Liver (tissue), 9 donors: ENCODE results near the gene MBD6. TPM values are rescaled to one million over a fixed set of nuclear protein-coding genes. Genes with fewer than 3 reads are reported as not detected.

ENCODE experiments used
- DNase-seq: peaks from one replicate; pipeline ENCODE4 v3.0.0-alpha.2; 2017; ENCODE audit warnings: low spot score
- H3K27ac ChIP-seq, 2 donors: one replicate each; pipeline ENCODE4 v1.7.0; 2013; ENCODE audit warnings: inconsistent platforms in 2 of 2, low read length in 2 of 2, control low read depth in 1 of 2, low read depth in 1 of 2, mild to moderate bottlenecking in 1 of 2
- H3K27me3 ChIP-seq, 4 donors: one replicate each; pipeline versions ENCODE4 v1.6.1 to v1.7.0; 2013; ENCODE audit warnings: low read length in 3 of 4, inconsistent platforms in 1 of 4, mild to moderate bottlenecking in 1 of 4, moderate library complexity in 1 of 4; ENCODE audit not compliant: control insufficient read depth in 4 of 4, insufficient read depth in 4 of 4
- H3K36me3 ChIP-seq, 4 donors: one replicate each; pipeline versions ENCODE4 v1.6.1 to v1.7.0; 2013; ENCODE audit warnings: low read length in 3 of 4, mild to moderate bottlenecking in 3 of 4, low read depth in 1 of 4, moderate library complexity in 1 of 4; ENCODE audit not compliant: control insufficient read depth in 4 of 4, insufficient read depth in 3 of 4
- H3K4me1 ChIP-seq, 4 donors: one replicate each; pipeline versions ENCODE4 v1.6.1 to v1.7.0; 2013; ENCODE audit warnings: low read length in 3 of 4, mild to moderate bottlenecking in 3 of 4, moderate library complexity in 1 of 4; ENCODE audit not compliant: control insufficient read depth in 4 of 4, insufficient read depth in 4 of 4
- H3K4me3 ChIP-seq, 3 donors: one replicate each; pipeline versions ENCODE4 v1.6.1 to v1.7.0; 2013; ENCODE audit warnings: low read length in 3 of 3, control low read depth in 1 of 3, low read depth in 1 of 3, mild to moderate bottlenecking in 1 of 3
- H3K9ac ChIP-seq, 2 donors: one replicate each; pipeline ENCODE4 v1.7.0; 2013; ENCODE audit warnings: low read length in 2 of 2, mild to moderate bottlenecking in 2 of 2, moderate library complexity in 2 of 2, control low read depth in 1 of 2, low read depth in 1 of 2
- H3K9me3 ChIP-seq, 4 donors: one replicate each; pipeline versions ENCODE4 v1.6.1 to v1.7.0; 2013; ENCODE audit warnings: low read length in 3 of 4; ENCODE audit not compliant: control insufficient read depth in 4 of 4
- FOXA2 ChIP-seq: IDR thresholded peaks from 2 replicates; pipeline ENCODE4 v1.6.1; 2016; ENCODE audit warnings: antibody characterized with exemption
- GABPA ChIP-seq, 2 donors: IDR thresholded peaks in 1 of 2; conservative IDR thresholded peaks in 1 of 2; 2 replicates each; pipeline ENCODE4 v1.6.1; 2016; ENCODE audit warnings: antibody characterized with exemption in 2 of 2, mild to moderate bottlenecking in 1 of 2, moderate library complexity in 1 of 2
- HNF4A ChIP-seq, 2 donors: conservative IDR thresholded peaks; 2 replicates each; pipeline ENCODE4 v1.6.1; 2016; ENCODE audit warnings: antibody characterized with exemption in 2 of 2, mild to moderate bottlenecking in 2 of 2
- RAD21 ChIP-seq, 2 donors: IDR thresholded peaks; 2 replicates each; pipeline ENCODE4 v1.6.1; 2016; ENCODE audit warnings: antibody characterized with exemption in 2 of 2, mild to moderate bottlenecking in 2 of 2
- RXRA ChIP-seq, 2 donors: IDR thresholded peaks; 2 replicates each; pipeline ENCODE4 v1.6.1; 2017 to 2018; ENCODE audit warnings: antibody characterized with exemption in 2 of 2, mild to moderate bottlenecking in 1 of 2
- SP1 ChIP-seq: IDR thresholded peaks from 2 replicates; pipeline ENCODE4 v1.6.1; 2018; ENCODE audit warnings: antibody characterized with exemption, mild to moderate bottlenecking
- YY1 ChIP-seq: IDR thresholded peaks from 2 replicates; pipeline ENCODE4 v1.6.1; 2016; ENCODE audit warnings: antibody characterized with exemption, mild to moderate bottlenecking
- WGBS: extraction: QIAGEN DNeasy Blood & Tissue Kit; methylation state at CpG from one replicate; pipeline ENCODE4 v1.1.7; 2013; 5-methylcytosine and 5-hydroxymethylcytosine counted together
- polyA plus RNA-seq, 2 donors: library from polyadenylated mRNA; stranded (reverse) in 1 of 2; unstranded in 1 of 2; fragments of 200-250 nt in 1 of 2; fragments of >200 nt in 1 of 2; fragmentation: Nextera tagmentation in 1 of 2; extraction: Ambion mirVana in 1 of 2; gene quantifications; one replicate each; pipeline versions ENCODE4 v1.2.1 to v1.2.3, GENCODE V29; 2013 to 2015
- total RNA-seq, 2 donors: library from RNA; depleted of rRNA; stranded (reverse); fragments of >200 nt; gene quantifications; one replicate each; pipeline ENCODE4 v1.2.3, GENCODE V29; 2014
- TF ChIP-seq, protein P1 (sequence below): fragments of 150-350 bp; IDR thresholded peaks from 2 replicates; pipeline ENCODE4 v1.5.1; 2017; ENCODE audit warnings: improper control_type of control experiment, low read depth, low read length; ENCODE audit not compliant: missing input control
- TF ChIP-seq, protein P2 (sequence below): IDR thresholded peaks from 2 replicates; pipeline ENCODE4 v1.6.1; 2016; ENCODE audit warnings: antibody characterized with exemption
- TF ChIP-seq, protein P3 (sequence below): IDR thresholded peaks from 2 replicates; pipeline ENCODE4 v1.6.1; 2016; ENCODE audit warnings: antibody characterized with exemption, mild to moderate bottlenecking
- donor health status: healthy.
- donor health status: healthy.
- donor health status: healthy.
- donor health status: healthy.
- donor health status: healthy.

Gene MBD6
- total and polyA plus RNA-seq, 4 donors = 9.9 to 20.2 (median 14.9) TPM

DNA sequence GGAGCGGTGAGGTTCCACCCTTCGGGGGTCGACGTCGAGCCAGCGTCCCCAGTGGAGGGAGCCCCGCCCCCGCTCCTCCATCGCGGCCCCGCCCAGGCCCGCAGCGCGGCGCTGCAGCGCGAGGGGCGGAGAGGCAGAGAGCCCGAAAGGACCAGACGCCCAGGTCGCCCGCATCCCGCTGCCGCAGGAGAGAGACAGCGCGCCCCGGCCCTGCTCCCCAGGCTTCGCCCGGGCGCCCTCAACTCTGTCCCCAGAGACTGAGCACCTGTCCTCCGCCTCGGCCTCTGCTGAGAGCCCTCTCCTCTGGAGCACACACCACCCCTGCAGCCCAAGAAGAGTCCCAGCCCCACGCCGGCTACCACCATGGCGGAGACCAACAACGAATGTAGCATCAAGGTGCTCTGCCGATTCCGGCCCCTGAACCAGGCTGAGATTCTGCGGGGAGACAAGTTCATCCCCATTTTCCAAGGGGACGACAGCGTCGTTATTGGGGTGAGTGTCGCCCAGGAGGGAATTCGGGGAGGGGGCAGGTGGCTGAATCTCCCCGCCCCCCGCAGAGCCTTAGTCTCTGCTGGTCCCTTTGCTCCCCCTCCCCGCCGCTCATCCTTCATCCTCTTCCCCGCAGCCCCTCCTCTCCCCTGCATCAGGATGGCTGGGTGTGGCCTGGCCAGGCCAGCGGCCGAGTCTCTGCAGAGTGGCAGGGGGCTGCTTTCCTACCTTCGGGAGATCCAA is 27.5 kb downstream of the MBD6 start, which contains the start of gene KIF5A:
TSS of gene KIF5A (plus strand) at position 136 of the 732 bp plus-strand sequence. CDS start at position 364, 228 bp downstream.
- Histone ChIP-seq H3K27ac (no peak within 1 kb of the TSS), H3K9ac (no peak within 1 kb of the TSS), H3K27me3 (peaks cover 0 to 12% (median 2%) of the 10 kb centered on the region in 4 donors), H3K9me3 (no peaks in the 10 kb centered on the region), H3K4me1 (peaks cover 6 to 15% (median 10%) of the 10 kb centered on the region in 4 donors), H3K36me3 (no peaks in the 10 kb centered on the region), H3K4me3 (peak within 1 kb of the TSS in 1 of 3 donors; percentile 26)
- 6% methylated on average over 52 of the region's 52 CpGs for WGBS
- no peak for TF ChIP-seq SP1
- no peak for TF ChIP-seq RXRA (IDR thresholded peaks at IDR 0.05)
- TF ChIP-seq, protein P1, sequence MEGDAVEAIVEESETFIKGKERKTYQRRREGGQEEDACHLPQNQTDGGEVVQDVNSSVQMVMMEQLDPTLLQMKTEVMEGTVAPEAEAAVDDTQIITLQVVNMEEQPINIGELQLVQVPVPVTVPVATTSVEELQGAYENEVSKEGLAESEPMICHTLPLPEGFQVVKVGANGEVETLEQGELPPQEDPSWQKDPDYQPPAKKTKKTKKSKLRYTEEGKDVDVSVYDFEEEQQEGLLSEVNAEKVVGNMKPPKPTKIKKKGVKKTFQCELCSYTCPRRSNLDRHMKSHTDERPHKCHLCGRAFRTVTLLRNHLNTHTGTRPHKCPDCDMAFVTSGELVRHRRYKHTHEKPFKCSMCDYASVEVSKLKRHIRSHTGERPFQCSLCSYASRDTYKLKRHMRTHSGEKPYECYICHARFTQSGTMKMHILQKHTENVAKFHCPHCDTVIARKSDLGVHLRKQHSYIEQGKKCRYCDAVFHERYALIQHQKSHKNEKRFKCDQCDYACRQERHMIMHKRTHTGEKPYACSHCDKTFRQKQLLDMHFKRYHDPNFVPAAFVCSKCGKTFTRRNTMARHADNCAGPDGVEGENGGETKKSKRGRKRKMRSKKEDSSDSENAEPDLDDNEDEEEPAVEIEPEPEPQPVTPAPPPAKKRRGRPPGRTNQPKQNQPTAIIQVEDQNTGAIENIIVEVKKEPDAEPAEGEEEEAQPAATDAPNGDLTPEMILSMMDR = no peak
- no peak for TF ChIP-seq YY1
- no peak for TF ChIP-seq RAD21 (IDR thresholded peaks at IDR 0.05)
- TF ChIP-seq, protein P2, sequence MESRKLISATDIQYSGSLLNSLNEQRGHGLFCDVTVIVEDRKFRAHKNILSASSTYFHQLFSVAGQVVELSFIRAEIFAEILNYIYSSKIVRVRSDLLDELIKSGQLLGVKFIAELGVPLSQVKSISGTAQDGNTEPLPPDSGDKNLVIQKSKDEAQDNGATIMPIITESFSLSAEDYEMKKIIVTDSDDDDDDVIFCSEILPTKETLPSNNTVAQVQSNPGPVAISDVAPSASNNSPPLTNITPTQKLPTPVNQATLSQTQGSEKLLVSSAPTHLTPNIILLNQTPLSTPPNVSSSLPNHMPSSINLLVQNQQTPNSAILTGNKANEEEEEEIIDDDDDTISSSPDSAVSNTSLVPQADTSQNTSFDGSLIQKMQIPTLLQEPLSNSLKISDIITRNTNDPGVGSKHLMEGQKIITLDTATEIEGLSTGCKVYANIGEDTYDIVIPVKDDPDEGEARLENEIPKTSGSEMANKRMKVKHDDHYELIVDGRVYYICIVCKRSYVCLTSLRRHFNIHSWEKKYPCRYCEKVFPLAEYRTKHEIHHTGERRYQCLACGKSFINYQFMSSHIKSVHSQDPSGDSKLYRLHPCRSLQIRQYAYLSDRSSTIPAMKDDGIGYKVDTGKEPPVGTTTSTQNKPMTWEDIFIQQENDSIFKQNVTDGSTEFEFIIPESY = no peak
- no peak for TF ChIP-seq FOXA2
- no peak for TF ChIP-seq HNF4A (conservative IDR thresholded peaks at IDR 0.05)
- peak; percentile 63 for DNase-seq

DNA sequence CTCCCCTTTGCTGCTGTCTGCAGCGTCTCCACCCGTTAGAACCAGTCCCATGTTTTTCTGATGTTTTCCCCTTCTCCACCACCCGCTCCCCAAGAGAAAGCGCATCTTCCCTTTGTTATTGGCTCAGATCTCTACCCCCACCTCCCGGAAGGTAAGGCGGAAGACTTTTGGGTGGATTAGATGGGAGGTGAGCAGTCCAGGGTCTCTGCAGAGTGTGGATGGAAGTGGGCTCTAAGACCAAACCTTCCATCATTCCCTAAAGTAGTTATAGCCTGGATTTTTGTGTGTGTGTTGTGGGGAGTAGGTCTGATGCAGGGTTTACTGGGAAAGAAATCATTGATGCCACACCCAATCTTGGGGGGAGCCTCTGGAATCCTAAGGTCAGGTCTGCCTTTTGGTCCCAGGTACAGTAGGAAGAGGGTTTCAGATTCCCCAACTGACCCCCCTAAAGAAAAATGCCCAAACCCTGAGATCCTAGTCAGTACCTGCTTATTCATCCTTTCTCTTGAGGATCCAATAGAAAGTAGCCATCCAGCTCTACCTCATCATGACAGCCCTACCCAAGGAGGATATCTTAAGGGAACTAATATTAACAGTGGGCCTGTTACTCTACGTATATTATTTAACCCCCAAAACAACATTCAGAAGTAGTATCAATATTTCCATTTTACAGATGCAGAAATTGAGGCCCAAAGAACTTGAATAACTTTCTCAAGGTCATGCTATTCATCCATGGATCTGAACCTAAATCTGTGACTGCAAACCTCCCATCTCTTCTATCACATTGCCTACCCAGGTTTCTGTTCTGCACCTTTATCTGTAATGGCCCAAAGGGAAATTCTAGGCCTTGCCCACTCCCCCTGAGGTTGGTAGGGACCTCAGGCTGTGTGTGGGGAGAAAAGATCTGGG is 28.3 kb downstream of the MBD6 start:
- Histone ChIP-seq H3K9ac (no peak overlapping the region), H3K4me1 (peaks cover 6 to 12% (median 8%) of the 10 kb centered on the region in 4 donors), H3K27me3 (peaks cover 0 to 12% (median 2%) of the 10 kb centered on the region in 4 donors), H3K9me3 (no peaks in the 10 kb centered on the region), H3K36me3 (no peaks in the 10 kb centered on the region), H3K27ac (no peak overlapping the region), H3K4me3 (no peak overlapping the region)
- no peak for DNase-seq
- TF ChIP-seq GABPA (IDR thresholded peaks at IDR 0.05 in 1 of 2, conservative IDR thresholded peaks at IDR 0.05 in 1 of 2) = no peak
- TF ChIP-seq, protein P3, sequence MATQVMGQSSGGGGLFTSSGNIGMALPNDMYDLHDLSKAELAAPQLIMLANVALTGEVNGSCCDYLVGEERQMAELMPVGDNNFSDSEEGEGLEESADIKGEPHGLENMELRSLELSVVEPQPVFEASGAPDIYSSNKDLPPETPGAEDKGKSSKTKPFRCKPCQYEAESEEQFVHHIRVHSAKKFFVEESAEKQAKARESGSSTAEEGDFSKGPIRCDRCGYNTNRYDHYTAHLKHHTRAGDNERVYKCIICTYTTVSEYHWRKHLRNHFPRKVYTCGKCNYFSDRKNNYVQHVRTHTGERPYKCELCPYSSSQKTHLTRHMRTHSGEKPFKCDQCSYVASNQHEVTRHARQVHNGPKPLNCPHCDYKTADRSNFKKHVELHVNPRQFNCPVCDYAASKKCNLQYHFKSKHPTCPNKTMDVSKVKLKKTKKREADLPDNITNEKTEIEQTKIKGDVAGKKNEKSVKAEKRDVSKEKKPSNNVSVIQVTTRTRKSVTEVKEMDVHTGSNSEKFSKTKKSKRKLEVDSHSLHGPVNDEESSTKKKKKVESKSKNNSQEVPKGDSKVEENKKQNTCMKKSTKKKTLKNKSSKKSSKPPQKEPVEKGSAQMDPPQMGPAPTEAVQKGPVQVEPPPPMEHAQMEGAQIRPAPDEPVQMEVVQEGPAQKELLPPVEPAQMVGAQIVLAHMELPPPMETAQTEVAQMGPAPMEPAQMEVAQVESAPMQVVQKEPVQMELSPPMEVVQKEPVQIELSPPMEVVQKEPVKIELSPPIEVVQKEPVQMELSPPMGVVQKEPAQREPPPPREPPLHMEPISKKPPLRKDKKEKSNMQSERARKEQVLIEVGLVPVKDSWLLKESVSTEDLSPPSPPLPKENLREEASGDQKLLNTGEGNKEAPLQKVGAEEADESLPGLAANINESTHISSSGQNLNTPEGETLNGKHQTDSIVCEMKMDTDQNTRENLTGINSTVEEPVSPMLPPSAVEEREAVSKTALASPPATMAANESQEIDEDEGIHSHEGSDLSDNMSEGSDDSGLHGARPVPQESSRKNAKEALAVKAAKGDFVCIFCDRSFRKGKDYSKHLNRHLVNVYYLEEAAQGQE = no peak
- 59% methylated on average over 7 of the region's 7 CpGs for WGBS
